ENCODE results near the gene EZH2. TPM values are rescaled to one million over a fixed set of nuclear protein-coding genes. Genes with fewer than 3 reads are reported as not detected.

EZH2 gene
- total RNA-seq, 1 donor from 2014 or later, result 19.7 TPM

GRCh38 chr7:148915211-148915610, 31.1 kb upstream of the EZH2 start:
- H3K4me3 ChIP-seq (ENCODE audit: low read depth, low read length), result no peak overlapping the region
- DNase-seq (ENCODE audit: low read depth), result no peak
- H3K27me3 ChIP-seq (ENCODE audit: control insufficient read depth, insufficient read depth, low read length), result peaks cover 2% of the 10 kb centered on the region
- TF ChIP-seq, protein P1, sequence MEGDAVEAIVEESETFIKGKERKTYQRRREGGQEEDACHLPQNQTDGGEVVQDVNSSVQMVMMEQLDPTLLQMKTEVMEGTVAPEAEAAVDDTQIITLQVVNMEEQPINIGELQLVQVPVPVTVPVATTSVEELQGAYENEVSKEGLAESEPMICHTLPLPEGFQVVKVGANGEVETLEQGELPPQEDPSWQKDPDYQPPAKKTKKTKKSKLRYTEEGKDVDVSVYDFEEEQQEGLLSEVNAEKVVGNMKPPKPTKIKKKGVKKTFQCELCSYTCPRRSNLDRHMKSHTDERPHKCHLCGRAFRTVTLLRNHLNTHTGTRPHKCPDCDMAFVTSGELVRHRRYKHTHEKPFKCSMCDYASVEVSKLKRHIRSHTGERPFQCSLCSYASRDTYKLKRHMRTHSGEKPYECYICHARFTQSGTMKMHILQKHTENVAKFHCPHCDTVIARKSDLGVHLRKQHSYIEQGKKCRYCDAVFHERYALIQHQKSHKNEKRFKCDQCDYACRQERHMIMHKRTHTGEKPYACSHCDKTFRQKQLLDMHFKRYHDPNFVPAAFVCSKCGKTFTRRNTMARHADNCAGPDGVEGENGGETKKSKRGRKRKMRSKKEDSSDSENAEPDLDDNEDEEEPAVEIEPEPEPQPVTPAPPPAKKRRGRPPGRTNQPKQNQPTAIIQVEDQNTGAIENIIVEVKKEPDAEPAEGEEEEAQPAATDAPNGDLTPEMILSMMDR (IDR thresholded peaks at IDR 0.05; ENCODE audit: insufficient read depth, low read length, poor library complexity, severe bottlenecking), result no peak
- H3K36me3 ChIP-seq (ENCODE audit: control insufficient read depth, insufficient read depth, low read length), result peaks cover 1% of the 10 kb centered on the region

DNA sequence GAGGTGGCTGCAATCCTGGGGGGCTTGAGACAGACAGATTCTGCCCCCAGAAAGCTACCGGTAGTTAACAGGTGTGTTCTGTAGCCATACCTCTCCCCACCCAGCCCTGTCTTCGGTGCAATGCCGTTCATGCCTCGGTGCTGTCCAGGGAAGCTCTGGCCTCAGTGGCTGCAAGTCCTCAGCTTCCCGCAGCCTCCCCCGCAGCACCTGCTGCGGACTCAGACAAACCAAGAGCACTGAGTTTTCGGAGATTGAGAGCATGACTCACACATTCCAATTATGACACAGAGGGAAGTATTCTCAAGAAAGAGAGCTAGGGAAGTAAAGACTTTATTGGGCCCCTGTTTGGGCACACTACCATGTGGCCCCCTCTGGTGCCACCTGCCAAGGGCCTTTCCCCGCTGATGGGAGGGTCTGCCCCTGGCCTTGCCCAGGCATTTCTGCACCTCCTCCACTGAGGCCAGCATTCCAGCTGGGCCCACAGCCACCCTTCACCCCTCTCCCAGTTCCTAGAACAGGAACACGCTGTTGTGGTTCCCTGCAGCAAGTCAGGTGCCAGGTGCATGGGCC, 30.2 kb upstream of the EZH2 start:
- peak; percentile 81 for DNase-seq (ENCODE audit: low read depth)
- Histone ChIP-seq H3K4me3 (ENCODE audit: low read depth, low read length) (no peak overlapping the region), H3K36me3 (ENCODE audit: control insufficient read depth, insufficient read depth, low read length) (peaks cover 1% of the 10 kb centered on the region), H3K27me3 (ENCODE audit: control insufficient read depth, insufficient read depth, low read length) (peaks cover 2% of the 10 kb centered on the region)
- TF ChIP-seq, protein P1 (IDR thresholded peaks at IDR 0.05; ENCODE audit: insufficient read depth, low read length, poor library complexity, severe bottlenecking), result no peak

DNA sequence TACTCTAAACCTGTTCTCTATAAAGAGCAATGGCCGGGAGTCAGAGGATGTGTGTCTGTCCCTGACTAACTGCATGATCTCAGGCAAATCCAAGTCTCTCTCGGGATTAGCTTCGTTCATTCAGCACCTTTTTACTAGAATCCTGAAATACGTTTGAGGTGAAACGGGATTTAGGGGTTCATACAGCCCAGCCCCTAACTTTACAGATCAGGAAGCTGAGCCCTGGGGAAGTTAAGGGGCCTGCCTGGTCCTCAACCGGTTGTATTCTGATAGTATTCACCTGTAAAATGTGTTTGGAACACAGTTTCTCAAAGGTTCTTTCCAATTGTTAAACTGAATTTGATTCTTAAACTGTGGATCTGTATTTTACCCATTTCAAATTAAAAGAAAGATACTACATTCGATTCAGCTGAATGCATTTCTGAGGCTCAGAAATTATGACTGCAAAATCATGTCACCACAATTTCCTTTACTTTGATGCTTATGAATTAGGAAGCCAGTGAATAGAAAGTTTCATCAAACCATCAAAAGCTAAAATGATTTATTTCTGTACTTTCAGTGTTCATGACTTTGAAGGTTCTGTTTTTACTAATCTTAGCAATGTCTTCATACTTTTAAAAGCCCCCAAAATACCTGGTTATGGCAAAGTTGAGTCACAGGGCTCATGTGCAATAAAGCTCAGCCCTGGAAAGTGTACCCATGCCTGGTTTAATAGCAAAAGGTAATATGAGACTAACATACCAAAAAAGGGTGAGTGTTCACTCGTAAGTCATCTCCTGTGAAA, 28.9 kb upstream of the EZH2 start:
- TF ChIP-seq, protein P1 (IDR thresholded peaks at IDR 0.05; ENCODE audit: insufficient read depth, low read length, poor library complexity, severe bottlenecking), result no peak
- Histone ChIP-seq H3K27me3 (ENCODE audit: control insufficient read depth, insufficient read depth, low read length) (peaks cover 2% of the 10 kb centered on the region), H3K4me3 (ENCODE audit: low read depth, low read length) (no peak overlapping the region), H3K36me3 (ENCODE audit: control insufficient read depth, insufficient read depth, low read length) (peaks cover 1% of the 10 kb centered on the region)
- peak; percentile 7 for DNase-seq (ENCODE audit: low read depth)

DNA sequence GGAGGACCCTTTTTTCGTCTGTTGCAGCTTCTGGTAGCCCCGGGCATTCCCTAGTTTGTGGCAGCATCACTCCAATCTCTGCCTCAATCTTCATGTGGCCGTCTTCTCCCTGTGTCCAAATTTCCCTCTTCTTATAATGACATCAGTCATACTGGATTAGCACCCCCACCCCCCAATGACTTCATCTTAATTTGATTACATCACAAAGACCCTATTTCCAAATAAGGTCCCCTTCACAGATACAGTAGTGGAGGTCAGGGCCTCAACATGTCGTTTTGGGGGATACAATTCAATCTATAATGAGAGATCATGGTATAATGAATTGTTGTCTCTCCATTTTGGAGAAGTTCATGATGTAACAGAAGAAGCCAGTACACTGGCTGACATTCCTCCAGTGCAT, 28.1 kb upstream of the EZH2 start:
- DNase-seq (ENCODE audit: low read depth), result no peak
- Histone ChIP-seq H3K27me3 (ENCODE audit: control insufficient read depth, insufficient read depth, low read length) (peaks cover 2% of the 10 kb centered on the region), H3K36me3 (ENCODE audit: control insufficient read depth, insufficient read depth, low read length) (peaks cover 1% of the 10 kb centered on the region), H3K4me3 (ENCODE audit: low read depth, low read length) (no peak overlapping the region)
- TF ChIP-seq, protein P1 (IDR thresholded peaks at IDR 0.05; ENCODE audit: insufficient read depth, low read length, poor library complexity, severe bottlenecking), result no peak

DNA sequence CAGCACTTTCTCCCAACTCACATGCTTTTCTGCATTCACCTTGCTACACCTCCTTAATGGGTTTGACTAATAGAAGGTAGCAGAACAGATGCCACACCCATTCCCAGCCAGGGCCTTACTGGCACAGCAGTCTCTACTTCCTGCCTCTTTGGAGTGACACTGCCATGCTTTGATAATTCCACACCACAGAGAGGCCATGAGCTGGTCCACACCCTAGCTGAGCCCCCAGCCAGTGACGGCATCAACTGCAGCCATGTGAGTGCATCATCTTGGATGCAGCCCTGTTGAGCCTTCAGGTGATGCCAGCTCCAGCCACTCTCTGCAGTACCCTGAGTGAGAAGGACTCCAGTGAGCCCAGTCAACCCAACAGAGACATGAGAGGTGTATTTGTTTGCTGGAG, 27.5 kb upstream of the EZH2 start:
- Histone ChIP-seq H3K36me3 (ENCODE audit: control insufficient read depth, insufficient read depth, low read length) (peaks cover 1% of the 10 kb centered on the region), H3K4me3 (ENCODE audit: low read depth, low read length) (no peak overlapping the region), H3K27me3 (ENCODE audit: control insufficient read depth, insufficient read depth, low read length) (peaks cover 2% of the 10 kb centered on the region)
- no peak for DNase-seq (ENCODE audit: low read depth)
- TF ChIP-seq, protein P1 (IDR thresholded peaks at IDR 0.05; ENCODE audit: insufficient read depth, low read length, poor library complexity, severe bottlenecking), result no peak

All from kidney epithelial cell (primary cell).